HG02610 (cell line): ENCODE measurements around the gene MYO1D.

Experiments used
- ATAC-seq: cut with Tn5 transposase; IDR thresholded peaks from one replicate; pipeline ENCODE4 v1.9.1; 2021; ENCODE audit warnings: mild to moderate bottlenecking, moderate library complexity; ENCODE audit not compliant: unreplicated experiment

Gene MYO1D

DNA sequence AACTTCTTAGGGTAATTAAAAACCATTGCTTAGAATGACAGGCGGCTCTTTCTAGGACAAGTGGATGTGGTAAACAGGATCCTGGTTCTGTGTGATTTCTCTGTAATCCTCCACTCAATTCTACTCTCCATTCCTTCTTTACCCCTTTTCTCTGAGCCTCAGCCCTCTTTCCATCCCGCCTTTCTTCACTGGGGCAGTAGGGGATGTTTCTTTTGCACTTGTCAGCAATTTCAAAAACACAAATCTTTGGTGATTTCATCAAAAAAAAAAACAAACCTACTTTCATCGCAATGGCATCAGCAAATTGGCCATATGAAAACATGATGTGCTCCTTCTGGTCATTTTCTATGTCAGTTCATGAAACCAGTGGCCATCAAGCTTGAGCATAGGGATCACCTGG, 285.5 kb downstream of the MYO1D start:
- no peak for ATAC-seq

- no peak for ATAC-seq
These were observed 285.9 kb downstream of the MYO1D start for GRCh38 chr17:32590974-32591373.

- no peak for ATAC-seq
These were observed 287.9 kb downstream of the MYO1D start for GRCh38 chr17:32588982-32589381.

DNA sequence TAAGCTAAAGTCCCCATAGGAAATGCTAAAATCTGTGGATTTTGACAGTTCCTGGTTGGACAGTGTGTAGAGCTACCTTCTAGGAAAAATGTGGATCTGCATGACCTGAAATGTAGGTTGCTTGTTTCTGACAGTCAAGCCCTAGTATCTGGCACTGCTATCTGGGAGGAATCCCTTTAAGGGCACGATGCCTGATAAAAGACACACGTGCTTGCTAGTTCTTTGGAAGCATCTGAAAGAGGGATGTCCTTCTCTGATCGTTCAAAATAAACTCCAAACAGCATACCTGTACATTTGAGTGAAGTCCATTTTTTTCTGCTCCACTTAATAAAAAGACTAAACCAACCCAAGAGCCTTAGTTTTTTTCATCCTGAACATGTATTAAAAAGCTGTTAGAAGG, 288.8 kb downstream of the MYO1D start:
- ATAC-seq: no peak

DNA sequence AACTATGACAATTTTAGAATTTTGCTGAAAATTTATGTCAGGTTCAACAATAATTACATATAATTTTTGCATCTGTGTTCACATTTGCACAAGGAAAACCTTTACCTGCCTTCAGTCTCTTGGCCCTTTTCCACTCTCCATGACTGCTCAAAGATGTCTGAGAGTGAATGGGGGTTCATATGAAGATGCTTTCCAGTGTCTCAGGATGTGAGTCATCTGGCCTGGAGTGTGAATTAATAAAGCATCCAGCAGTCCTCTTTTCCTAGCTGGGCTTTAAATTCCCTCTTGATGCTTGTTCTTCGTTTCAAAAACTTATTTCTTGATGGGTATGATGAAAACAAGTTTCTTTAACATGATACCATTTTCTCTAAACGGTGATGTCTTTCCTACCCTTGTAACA, 290.3 kb downstream of the MYO1D start:
- ATAC-seq: no peak

DNA sequence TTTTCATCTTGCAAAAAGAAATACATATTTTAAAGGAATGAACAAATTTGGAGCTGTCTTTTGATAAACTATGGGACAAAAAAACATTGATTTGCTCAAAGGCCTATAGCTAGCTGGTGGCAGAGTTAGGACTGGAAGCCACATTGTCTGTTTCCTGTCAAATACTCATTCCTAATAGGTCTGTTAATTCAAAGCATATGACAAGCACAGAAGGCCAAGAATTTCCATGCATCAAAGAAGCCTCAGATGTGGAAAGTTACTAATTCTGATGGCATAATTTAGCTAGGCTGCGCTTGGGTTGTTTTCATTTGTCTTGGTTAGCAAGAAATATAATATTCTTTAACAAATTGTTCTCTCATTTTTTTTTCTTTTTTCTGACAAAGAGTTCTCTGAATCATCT, 292.1 kb downstream of the MYO1D start:
- ATAC-seq: no peak

DNA sequence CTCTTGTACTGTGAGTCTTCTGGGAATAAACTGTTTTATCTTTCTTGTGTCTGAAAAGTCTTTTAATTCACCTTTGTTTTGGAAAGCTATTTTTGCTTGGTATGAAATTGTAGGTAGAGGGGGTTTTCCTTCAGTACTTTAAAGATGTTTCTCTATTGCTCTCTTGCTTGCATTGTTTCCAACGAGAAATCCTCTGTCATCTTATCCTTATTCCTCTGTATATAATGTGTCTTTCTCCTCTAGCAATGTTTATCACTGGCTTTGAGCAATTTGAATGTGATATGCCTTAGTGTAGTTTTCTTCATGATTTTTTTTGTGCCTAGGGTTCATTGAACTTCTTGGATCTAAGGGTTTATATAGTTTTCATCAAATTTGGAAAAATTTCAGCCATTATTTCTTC, 293.9 kb downstream of the MYO1D start:
- no peak for ATAC-seq

- no peak for ATAC-seq
These were observed 301.1 kb downstream of the MYO1D start for GRCh38 chr17:32575852-32576251.

- ATAC-seq: no peak
These were observed 306.9 kb downstream of the MYO1D start for GRCh38 chr17:32570081-32570396.

DNA sequence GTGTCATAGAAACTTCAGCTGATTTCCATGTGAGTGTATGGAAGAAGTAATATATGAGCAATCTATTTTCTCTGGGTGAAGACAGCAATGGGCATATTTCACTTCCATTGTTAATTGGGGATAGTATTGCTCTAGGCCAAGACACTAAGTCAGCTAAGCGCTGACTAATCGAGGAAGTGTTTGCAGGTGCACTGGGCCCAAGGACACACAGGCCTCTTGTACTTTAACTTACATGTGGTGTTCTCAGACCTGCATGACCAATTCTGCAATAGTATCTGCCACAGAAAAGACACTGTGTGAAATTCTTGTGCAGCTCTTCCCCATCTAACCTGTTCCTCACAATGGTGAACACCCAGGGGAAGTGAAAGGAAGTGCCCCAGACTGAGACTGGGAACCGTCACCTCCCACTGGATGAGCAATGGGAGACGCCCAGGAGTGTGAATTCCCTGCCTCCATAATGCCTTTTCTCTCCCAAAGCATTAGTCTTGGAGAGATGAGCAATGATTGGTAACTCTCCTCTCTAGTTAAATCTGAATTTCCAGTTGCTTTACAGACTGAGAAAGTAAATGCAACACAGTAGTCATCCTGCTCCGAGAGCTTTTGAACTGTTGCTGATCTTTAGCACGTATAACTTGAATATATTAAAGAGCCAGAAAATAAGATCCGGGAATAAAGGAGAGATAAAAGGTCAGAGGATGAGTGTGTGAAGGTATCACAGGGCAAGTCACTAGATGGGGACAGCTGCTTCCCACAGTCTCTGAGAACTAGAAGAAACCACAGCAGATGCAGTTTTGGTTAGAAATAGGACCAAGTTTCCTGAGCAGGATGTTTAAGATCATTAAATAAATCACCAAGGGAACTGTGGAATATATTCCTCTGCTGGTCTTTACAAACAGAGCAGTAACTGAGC, 307.5 kb downstream of the MYO1D start:
- peak; percentile 57 for ATAC-seq

DNA sequence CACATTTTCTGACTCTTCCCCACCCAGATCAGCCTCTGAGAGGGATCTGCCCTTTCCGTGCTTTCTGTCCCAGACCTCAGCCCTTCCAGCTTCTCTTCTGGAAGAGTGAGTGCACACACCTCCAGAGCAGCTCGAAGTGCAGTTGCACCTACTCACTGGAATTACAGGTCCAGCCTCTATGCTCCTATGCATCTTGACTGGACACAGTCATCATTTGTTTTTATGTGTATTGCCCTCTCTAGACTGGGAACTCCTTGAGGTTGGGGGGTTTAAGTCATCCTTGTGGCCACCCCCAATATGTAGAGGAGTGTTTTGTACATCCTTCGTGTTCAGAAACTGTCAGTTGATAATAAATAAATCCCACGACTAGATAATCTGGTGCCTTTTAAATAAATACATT, 308.2 kb downstream of the MYO1D start:
- no peak for ATAC-seq

GRCh38 chr17:32567511-32567910, 309.4 kb downstream of the MYO1D start:
- no peak for ATAC-seq

- no peak for ATAC-seq
These were observed 309.8 kb downstream of the MYO1D start for GRCh38 chr17:32567086-32567485.

DNA sequence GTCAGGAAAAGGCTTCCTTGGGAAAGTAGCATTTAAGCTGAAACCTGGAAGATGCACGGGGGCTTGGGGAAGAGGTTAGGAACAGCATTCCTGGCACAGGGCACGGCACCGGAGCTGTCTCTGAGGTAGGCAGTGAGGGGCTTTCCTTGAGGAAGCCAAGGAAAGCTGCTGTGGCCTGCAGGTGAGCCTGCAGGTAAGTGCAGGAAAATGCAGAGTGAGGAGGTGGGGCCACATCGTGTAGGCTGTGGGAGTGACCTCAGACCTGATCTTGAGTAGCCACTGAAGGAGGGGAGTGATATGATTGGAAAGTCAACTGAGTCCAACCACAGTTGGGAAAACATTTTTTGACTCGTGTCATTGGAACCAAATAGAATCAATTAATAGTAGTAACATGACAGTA, 310.6 kb downstream of the MYO1D start:
- no peak for ATAC-seq

- no peak for ATAC-seq
These were observed 311.5 kb downstream of the MYO1D start for GRCh38 chr17:32565401-32565800.

- no peak for ATAC-seq
These were observed 312.6 kb downstream of the MYO1D start for GRCh38 chr17:32564325-32564724.

DNA sequence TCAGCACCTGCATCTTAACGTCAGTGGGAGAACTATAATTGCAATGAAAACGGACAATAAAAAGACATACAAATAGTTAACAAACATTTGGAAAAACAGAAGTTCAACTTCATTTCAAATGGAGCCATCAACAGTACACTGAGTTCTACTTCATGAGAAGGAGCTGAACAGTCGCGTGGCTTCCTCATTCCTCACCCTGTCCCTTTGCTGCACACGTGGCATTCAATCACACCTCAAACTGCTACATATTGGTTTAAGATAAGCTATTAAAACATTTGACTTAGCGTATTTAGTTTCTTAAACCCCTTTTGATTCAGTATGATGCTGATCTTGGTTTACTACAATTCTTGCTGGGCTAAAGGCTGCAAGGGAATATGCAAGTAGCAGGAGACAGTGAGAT, 313.3 kb downstream of the MYO1D start:
- ATAC-seq: no peak

DNA sequence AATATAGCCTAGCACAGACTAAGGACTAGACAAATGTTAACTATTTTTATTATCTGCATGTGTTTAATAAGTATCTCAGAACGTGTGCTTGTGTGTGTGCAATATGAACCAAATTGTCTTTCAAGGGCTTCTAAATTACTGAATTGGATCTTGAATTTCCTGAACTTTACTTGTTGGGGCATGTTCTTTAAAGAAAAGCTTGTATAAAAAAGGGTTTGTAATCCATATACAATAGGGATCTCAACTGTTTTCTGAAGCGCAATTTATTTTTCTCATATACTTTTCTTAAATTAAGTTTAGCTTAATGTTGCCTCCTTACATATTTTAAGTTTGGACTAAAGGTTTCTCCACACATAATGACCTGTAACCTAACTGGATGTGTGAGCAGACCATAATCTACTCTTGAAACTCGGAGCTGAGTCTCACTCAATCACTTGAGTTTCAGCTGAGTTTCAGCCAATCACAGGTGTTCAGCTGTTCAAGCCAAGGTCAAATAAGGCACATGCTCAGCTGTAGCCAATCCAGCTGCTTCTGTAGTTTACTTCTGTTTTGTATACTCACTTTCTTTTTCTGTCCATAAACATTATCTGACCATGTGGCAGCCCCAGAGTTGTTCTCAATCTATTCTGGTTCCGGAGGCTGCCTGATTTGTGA, 317.8 kb downstream of the MYO1D start:
- ATAC-seq: peak; percentile 84

DNA sequence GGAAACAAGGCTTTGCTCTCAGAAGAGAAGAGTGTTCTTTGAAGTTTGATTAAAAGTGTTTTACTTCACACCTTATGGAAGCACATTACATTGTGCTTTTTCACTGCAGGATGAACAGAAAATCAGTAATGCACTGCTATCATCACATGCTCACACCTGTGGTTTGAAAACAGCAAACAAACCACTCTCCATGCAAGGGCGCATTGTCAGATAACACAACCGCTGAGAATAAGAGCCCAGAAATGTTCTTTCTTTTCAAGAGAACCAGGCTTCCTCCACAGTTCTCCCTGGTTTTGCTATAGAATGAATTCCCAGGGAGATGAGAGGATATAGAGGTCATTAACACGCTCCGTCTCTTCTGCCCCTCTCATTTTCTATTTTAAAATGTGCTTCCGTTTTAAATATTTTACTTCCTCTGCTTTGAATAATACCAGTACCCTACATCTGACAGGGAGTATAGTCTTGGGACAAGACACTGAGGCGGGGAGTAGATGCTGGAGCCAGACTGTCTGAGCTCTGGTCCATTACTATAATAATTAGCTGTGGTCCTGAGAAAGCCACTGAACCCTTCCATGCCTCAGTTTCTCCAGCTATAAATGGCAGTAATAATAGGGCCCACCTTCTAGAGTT, 318.5 kb downstream of the MYO1D start:
- no peak for ATAC-seq

- no peak for ATAC-seq
These were observed 321.2 kb downstream of the MYO1D start for GRCh38 chr17:32555611-32556310.

GRCh38 chr17:32553168-32553567, 323.8 kb downstream of the MYO1D start:
- ATAC-seq: no peak
